AG10803 (cell line): ENCODE data around the gene ELP6.

ENCODE experiments used
- DNase-seq: peaks from one replicate; pipeline ENCODE4 v3.0.0; 2010; ENCODE audit warnings: low read depth
- H3K4me3 ChIP-seq: 2 replicates; pipeline ENCODE4 v1.5.1; 2011; ENCODE audit warnings: mild to moderate bottlenecking, low read length, control low read depth
- TF ChIP-seq, protein P1 (sequence below): conservative IDR thresholded peaks from 2 replicates; pipeline ENCODE4 v1.5.1; 2011; ENCODE audit warnings: mild to moderate bottlenecking, low read length, control low read depth, inconsistent platforms

Gene ELP6

DNA sequence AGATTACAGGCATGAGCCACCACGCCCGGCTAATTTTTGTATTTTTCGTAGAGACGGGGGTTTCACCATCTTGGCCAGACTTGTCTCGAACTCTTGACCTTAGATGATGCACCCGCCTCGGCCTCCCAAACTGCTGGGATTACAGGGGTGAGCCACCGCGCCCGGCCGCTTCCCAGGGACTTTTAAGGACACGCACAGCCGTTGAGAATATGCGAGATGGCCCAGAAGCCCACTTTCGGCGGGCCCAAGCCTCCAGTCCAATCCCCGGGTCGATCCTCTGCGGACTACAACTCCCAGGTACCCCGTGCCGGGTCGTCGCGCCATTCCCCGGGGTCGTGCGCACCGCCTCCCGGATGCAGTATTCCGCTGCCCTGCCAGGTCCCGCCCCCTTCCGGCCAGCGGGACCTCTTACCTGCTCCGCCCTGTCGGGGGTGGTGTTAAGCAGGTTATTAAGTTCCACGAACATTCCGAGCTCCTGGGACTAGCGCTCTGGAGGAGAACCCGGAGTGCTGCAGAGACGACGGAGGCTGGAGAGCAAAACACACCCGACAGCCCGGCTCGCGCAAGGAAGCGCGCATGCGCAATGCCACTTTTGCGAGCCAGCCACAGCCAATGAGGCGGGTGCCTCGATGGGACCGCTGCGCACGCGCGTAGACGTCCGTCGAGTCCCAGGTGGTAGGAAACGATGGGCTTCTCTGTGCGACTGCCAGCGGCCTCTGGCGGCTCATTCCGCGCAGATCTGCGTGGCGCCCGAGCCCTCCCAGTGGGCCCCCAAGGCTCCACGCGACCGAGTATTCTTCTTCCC lies at the start of gene ELP6:
Gene ELP6, minus strand, starts transcription at position 588 of the 805 bp plus-strand sequence. Its CDS starts 122 bp downstream, at position 466.
- TF ChIP-seq, protein P1, sequence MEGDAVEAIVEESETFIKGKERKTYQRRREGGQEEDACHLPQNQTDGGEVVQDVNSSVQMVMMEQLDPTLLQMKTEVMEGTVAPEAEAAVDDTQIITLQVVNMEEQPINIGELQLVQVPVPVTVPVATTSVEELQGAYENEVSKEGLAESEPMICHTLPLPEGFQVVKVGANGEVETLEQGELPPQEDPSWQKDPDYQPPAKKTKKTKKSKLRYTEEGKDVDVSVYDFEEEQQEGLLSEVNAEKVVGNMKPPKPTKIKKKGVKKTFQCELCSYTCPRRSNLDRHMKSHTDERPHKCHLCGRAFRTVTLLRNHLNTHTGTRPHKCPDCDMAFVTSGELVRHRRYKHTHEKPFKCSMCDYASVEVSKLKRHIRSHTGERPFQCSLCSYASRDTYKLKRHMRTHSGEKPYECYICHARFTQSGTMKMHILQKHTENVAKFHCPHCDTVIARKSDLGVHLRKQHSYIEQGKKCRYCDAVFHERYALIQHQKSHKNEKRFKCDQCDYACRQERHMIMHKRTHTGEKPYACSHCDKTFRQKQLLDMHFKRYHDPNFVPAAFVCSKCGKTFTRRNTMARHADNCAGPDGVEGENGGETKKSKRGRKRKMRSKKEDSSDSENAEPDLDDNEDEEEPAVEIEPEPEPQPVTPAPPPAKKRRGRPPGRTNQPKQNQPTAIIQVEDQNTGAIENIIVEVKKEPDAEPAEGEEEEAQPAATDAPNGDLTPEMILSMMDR, result peak; percentile 36
- H3K4me3 ChIP-seq, result peak within 1 kb of the TSS; percentile 94
- DNase-seq, result peak; percentile 95

- no peak overlapping the region for H3K4me3 ChIP-seq
- no peak for DNase-seq
- TF ChIP-seq, protein P1, result no peak
Observed at GRCh38 chr3:47556351-47556750, 42.8 kb upstream of the ELP6 start.

DNA sequence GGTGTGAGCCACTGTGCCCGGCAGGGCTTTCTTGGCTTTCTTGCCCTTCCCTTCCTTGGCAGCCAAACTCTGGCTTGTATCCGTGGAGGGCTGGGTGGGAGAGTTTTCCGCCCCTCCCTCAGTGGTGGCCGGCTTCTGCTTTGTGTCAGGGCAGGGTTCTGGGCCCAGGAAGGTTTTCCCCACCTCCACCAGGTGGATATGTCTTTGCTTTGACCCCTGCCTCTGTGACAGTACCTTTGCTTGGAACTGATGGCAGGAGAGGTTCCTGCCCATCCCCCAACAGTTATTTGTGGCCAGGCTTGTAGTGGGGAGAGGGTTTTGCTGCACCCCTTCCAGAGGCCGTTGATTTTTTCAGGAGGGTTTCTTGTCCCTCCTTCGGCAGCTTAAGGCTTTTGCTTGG lies 40.8 kb upstream of the ELP6 start:
- TF ChIP-seq, protein P1, result no peak
- H3K4me3 ChIP-seq, result no peak overlapping the region
- no peak for DNase-seq

DNA sequence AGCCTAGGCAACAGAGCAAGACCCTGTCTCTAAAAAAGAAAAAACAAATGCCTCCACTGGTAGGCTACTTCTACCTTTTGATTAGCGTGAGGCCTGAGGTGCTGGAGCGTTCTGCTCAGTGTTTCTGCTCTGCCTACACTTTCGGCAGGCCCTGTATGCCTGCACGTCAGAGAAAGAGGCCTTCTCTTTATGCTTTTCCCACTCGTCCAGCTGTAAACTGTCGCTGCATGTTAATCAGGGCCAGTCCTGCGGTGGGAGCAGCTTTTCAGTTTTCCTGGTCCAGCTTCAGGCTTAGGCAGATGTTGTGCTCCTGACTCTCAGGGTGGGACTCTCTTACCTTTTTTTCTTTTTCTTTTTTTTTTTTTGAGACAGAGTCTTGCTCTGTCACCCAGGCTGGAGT lies 39.9 kb upstream of the ELP6 start:
- H3K4me3 ChIP-seq, result no peak overlapping the region
- no peak for DNase-seq
- TF ChIP-seq, protein P1, result no peak

- H3K4me3 ChIP-seq, result no peak overlapping the region
- peak; percentile 51 for DNase-seq
- TF ChIP-seq, protein P1, result no peak
Observed at GRCh38 chr3:47542471-47543173, 29.1 kb upstream of the ELP6 start.

GRCh38 chr3:47541583-47542108 lies 28.1 kb upstream of the ELP6 start:
- H3K4me3 ChIP-seq, result no peak overlapping the region
- DNase-seq, result no peak
- TF ChIP-seq, protein P1, result no peak
